ENCODE measurements around the gene MCC.

MCC gene

DNA sequence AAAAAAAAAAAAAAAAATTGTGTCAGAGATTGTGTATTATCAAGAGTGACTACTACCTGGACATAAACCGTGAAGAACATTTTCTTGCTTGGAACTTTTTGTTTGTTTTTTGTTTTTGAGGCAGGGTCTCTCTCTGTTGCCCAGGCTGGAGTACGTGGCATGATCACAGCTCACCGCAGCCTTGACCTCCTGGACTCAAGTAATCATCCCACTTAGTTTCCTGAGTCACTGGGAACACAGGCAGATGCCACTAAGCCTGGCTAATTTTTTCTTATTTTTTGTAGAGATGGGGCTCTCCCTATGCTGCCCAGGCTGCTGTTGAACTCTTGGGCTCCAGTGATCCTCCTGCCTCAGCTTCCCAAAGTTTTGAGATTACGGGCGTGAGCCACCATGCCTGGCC lies 485.8 kb downstream of the MCC start:
- H3K27me3 ChIP-seq (ENCODE audit: insufficient read depth, poor library complexity, severe bottlenecking) = no peaks in the 10 kb centered on the region
- no peak overlapping the region for H3K27ac ChIP-seq (replicated peaks)
- TF ChIP-seq GABPA (IDR thresholded peaks at IDR 0.05; ENCODE audit: low read depth) (no peak), REST (IDR thresholded peaks at IDR 0.05; ENCODE audit: insufficient replicate concordance, low read depth) (no peak), CTCF (IDR thresholded peaks at IDR 0.05; ENCODE audit: insufficient read depth, low read length) (no peak), POLR2AphosphoS5 (IDR thresholded peaks at IDR 0.05; ENCODE audit: low read depth) (no peak), SPI1 (IDR thresholded peaks at IDR 0.05; ENCODE audit: borderline replicate concordance, low read depth) (no peak)

DNA sequence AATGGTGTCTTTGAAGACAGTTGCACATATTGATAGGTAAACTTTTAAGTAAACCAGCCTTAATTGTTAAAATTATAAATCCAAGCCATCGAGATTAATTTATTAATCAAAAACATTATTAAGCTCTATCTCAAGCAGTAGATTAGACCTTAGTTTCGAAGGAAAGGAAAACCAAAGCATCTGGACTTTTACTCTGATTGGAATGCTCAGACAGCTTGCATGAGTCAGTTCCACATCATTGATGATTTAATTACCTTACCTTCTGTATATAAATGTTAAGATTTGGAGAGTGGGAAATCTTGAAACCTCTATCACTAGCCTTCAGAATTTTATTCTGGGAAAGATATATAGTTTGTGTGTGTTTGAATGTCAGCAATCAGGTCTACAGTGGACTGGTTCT lies 487.8 kb downstream of the MCC start:
- Histone ChIP-seq H3K27me3 (ENCODE audit: insufficient read depth, poor library complexity, severe bottlenecking) (no peaks in the 10 kb centered on the region), H3K27ac (replicated peaks) (no peak overlapping the region), H3K4me3 (replicated peaks; ENCODE audit: insufficient read depth, low read length) (no peak overlapping the region)
- TF ChIP-seq CTCF (IDR thresholded peaks at IDR 0.05; ENCODE audit: insufficient read depth, low read length) (no peak), POLR2AphosphoS5 (IDR thresholded peaks at IDR 0.05; ENCODE audit: low read depth) (no peak), SPI1 (IDR thresholded peaks at IDR 0.05; ENCODE audit: borderline replicate concordance, low read depth) (no peak), REST (IDR thresholded peaks at IDR 0.05; ENCODE audit: insufficient replicate concordance, low read depth) (no peak), GABPA (IDR thresholded peaks at IDR 0.05; ENCODE audit: low read depth) (no peak)
- DNase-seq (ENCODE audit: low read depth in 1 of 2, low spot score in 1 of 2) = no peak

More for the DNA sequence above, 485.8 kb downstream of the MCC start:
- no peak for DNase-seq (ENCODE audit: low read depth in 1 of 2, low spot score in 1 of 2)
- H3K4me3 ChIP-seq (replicated peaks; ENCODE audit: insufficient read depth, low read length) = no peak overlapping the region

- Histone ChIP-seq H3K4me3 (replicated peaks; ENCODE audit: insufficient read depth, low read length) (no peak overlapping the region), H3K27me3 (ENCODE audit: insufficient read depth, poor library complexity, severe bottlenecking) (no peaks in the 10 kb centered on the region), H3K27ac (replicated peaks) (no peak overlapping the region)
- DNase-seq (ENCODE audit: low read depth in 1 of 2, low spot score in 1 of 2) = no peak
- TF ChIP-seq REST (IDR thresholded peaks at IDR 0.05; ENCODE audit: insufficient replicate concordance, low read depth) (no peak), POLR2AphosphoS5 (IDR thresholded peaks at IDR 0.05; ENCODE audit: low read depth) (no peak), GABPA (IDR thresholded peaks at IDR 0.05; ENCODE audit: low read depth) (no peak), SPI1 (IDR thresholded peaks at IDR 0.05; ENCODE audit: borderline replicate concordance, low read depth) (no peak), CTCF (IDR thresholded peaks at IDR 0.05; ENCODE audit: insufficient read depth, low read length) (no peak)
Observed at GRCh38 chr5:112998296-112998695, 490.0 kb downstream of the MCC start.
